ENCODE measurements around the gene TAF9.

The TAF9 gene

GRCh38 chr5:69315972-69316371 lies 53.3 kb downstream of the TAF9 start:
- Histone ChIP-seq H3K36me3 (ENCODE audit: insufficient read depth, low read length) (no peaks in the 10 kb centered on the region; the same call in 1 of the 2 replicates), H3K27me3 (ENCODE audit: insufficient read depth, low read length, poor library complexity, severe bottlenecking) (no peaks in the 10 kb centered on the region), H3K79me2 (ENCODE audit: insufficient read depth, low read length) (no peaks in the 10 kb centered on the region), H3K9me3 (ENCODE audit: insufficient read depth, low read depth, low read length) (no peaks in the 10 kb centered on the region), H3K9ac (ENCODE audit: low read depth, low read length, poor library complexity, severe bottlenecking) (no peak overlapping the region), H3K9me2 (replicated peaks; ENCODE audit: low read depth, low read length) (no peaks in the 10 kb centered on the region), H3K4me3 (ENCODE audit: low read length, poor library complexity, severe bottlenecking) (no peak overlapping the region), H4K20me1 (ENCODE audit: insufficient read depth, low read length, poor library complexity, severe bottlenecking) (no peaks in the 10 kb centered on the region), H3F3A (ENCODE audit: low read depth) (no peaks in the 10 kb centered on the region), H3K4me2 (ENCODE audit: low read depth, low read length, poor library complexity, severe bottlenecking) (no peak overlapping the region), H2AFZ (ENCODE audit: low read length) (no peak overlapping the region), H3K4me1 (ENCODE audit: insufficient read depth, low read length, poor library complexity, severe bottlenecking) (no peaks in the 10 kb centered on the region)
- TF ChIP-seq EZH2phosphoT487 (IDR thresholded peaks at IDR 0.05; ENCODE audit: borderline replicate concordance) (no peak), CTCF (conservative IDR thresholded peaks at IDR 0.05; ENCODE audit: low read length) (no peak)

Data from Loucy (cell line).